ENCODE results near the gene NUP210L.

The NUP210L gene

DNA sequence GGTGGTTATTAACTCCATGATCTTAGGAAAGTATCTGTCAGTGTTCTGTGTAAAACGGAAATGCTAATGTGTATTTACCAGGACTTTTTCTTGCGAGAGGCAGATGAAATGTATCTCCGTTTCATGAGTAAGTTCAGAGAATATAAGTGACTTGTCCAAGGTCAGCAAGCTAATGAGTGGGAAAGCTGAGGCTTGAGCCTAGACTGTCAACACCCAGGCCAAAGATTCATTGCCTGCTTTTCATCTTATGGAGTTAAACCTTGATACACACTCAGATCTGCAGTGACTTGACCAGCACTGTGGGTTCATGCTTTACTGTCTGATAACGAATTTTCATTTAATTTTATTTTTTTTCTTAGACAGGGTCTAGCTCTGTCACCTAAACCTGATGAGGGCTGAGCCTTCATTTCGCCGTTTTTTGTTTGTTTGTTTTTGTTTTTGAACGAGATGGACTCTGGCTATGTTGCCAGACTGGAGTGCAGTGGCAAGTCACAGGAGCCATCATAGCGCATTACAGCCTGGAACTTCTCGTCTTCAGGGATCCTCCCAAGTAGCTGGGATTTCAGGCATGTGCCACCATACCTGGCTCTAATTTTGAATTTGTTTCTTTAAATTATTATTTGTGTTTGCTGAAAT lies 176.5 kb downstream of the NUP210L start:
- H3K27me3 ChIP-seq (ENCODE audit: insufficient read depth, poor library complexity, severe bottlenecking), result no peaks in the 10 kb centered on the region
- H3K27ac ChIP-seq (replicated peaks), result peak overlapping the region; percentile 86
- TF ChIP-seq GABPA (IDR thresholded peaks at IDR 0.05; ENCODE audit: low read depth) (no peak), POLR2AphosphoS5 (IDR thresholded peaks at IDR 0.05; ENCODE audit: low read depth) (no peak), SPI1 (IDR thresholded peaks at IDR 0.05; ENCODE audit: borderline replicate concordance, low read depth) (no peak)
- TF ChIP-seq, protein P1, sequence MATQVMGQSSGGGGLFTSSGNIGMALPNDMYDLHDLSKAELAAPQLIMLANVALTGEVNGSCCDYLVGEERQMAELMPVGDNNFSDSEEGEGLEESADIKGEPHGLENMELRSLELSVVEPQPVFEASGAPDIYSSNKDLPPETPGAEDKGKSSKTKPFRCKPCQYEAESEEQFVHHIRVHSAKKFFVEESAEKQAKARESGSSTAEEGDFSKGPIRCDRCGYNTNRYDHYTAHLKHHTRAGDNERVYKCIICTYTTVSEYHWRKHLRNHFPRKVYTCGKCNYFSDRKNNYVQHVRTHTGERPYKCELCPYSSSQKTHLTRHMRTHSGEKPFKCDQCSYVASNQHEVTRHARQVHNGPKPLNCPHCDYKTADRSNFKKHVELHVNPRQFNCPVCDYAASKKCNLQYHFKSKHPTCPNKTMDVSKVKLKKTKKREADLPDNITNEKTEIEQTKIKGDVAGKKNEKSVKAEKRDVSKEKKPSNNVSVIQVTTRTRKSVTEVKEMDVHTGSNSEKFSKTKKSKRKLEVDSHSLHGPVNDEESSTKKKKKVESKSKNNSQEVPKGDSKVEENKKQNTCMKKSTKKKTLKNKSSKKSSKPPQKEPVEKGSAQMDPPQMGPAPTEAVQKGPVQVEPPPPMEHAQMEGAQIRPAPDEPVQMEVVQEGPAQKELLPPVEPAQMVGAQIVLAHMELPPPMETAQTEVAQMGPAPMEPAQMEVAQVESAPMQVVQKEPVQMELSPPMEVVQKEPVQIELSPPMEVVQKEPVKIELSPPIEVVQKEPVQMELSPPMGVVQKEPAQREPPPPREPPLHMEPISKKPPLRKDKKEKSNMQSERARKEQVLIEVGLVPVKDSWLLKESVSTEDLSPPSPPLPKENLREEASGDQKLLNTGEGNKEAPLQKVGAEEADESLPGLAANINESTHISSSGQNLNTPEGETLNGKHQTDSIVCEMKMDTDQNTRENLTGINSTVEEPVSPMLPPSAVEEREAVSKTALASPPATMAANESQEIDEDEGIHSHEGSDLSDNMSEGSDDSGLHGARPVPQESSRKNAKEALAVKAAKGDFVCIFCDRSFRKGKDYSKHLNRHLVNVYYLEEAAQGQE (IDR thresholded peaks at IDR 0.05; ENCODE audit: insufficient replicate concordance, low read depth), result no peak
- TF ChIP-seq, protein P2, sequence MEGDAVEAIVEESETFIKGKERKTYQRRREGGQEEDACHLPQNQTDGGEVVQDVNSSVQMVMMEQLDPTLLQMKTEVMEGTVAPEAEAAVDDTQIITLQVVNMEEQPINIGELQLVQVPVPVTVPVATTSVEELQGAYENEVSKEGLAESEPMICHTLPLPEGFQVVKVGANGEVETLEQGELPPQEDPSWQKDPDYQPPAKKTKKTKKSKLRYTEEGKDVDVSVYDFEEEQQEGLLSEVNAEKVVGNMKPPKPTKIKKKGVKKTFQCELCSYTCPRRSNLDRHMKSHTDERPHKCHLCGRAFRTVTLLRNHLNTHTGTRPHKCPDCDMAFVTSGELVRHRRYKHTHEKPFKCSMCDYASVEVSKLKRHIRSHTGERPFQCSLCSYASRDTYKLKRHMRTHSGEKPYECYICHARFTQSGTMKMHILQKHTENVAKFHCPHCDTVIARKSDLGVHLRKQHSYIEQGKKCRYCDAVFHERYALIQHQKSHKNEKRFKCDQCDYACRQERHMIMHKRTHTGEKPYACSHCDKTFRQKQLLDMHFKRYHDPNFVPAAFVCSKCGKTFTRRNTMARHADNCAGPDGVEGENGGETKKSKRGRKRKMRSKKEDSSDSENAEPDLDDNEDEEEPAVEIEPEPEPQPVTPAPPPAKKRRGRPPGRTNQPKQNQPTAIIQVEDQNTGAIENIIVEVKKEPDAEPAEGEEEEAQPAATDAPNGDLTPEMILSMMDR (IDR thresholded peaks at IDR 0.05; ENCODE audit: insufficient read depth, low read length), result no peak
- no peak for DNase-seq (ENCODE audit: low read depth in 1 of 2, low spot score in 1 of 2)
- peak overlapping the region; percentile 77 for H3K4me3 ChIP-seq (replicated peaks; ENCODE audit: insufficient read depth, low read length)

DNA sequence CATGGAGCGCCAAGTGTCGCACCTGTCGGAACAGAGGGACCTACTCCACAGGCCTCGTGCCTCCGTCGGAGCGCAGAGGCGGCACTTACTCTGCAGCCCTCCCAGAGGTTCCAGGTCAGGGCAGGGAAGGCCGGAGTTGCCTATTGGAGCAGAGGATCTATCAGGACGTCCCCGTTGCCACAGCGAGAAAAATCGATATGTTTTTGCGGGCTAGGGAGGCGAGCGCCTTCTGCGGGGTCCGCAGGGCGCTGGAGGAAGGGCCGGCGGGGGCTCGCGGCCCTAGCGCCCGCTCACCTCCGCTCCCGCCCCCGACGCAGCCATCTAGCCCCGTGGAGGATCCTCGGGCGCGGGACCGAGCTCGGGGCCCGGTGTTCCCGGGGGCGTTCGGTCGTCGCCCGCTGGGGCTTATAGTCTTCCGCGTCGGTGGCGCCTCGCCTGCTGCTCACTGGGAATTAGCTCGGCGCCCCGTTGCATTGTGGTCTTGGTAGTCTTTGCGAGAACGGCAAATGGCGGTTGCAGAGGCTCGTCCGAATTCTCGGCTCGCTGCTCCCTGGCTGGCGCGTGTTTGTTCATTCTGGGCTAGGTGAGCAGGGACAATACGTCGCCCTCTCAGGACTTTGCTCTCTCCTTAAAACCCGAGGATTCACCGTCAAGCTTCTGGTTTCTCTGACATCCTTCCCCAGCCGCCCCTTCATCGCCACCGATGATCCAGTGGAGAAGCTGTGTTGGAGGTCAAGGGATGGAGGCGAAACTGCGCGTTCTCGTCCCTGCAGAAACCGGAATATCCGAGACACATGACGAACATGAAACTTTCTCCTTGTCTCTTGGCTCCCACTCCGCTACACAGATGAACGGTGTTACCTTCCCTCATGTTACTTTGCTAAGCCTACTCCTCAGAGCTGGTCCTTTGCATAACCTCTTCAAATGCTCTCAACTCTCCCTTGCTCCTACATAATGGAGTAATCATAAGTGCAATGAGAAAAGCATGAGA lies 177.3 kb downstream of the NUP210L start, which contains the start of gene JTB:
Gene JTB, minus strand, starts transcription at position 425 of the 991 bp plus-strand sequence. Its CDS starts 422 bp downstream, at position 3.
- Histone ChIP-seq H3K27ac (replicated peaks) (peak within 1 kb of the TSS; percentile 86), H3K27me3 (ENCODE audit: insufficient read depth, poor library complexity, severe bottlenecking) (no peaks in the 10 kb centered on the region), H3K4me3 (replicated peaks; ENCODE audit: insufficient read depth, low read length) (peak within 1 kb of the TSS; percentile 77)
- TF ChIP-seq, protein P1 (IDR thresholded peaks at IDR 0.05; ENCODE audit: insufficient replicate concordance, low read depth), result peak; percentile 60
- TF ChIP-seq SPI1 (IDR thresholded peaks at IDR 0.05; ENCODE audit: borderline replicate concordance, low read depth), result no peak
- TF ChIP-seq GABPA (IDR thresholded peaks at IDR 0.05; ENCODE audit: low read depth), result 0 out of 2 replicates have a peak, but pooled peaks have one; percentile 4
- TF ChIP-seq POLR2AphosphoS5 (IDR thresholded peaks at IDR 0.05; ENCODE audit: low read depth), result peak; percentile 70
- peak; percentile 84 to 91 for DNase-seq (ENCODE audit: low read depth in 1 of 2, low spot score in 1 of 2)

DNA sequence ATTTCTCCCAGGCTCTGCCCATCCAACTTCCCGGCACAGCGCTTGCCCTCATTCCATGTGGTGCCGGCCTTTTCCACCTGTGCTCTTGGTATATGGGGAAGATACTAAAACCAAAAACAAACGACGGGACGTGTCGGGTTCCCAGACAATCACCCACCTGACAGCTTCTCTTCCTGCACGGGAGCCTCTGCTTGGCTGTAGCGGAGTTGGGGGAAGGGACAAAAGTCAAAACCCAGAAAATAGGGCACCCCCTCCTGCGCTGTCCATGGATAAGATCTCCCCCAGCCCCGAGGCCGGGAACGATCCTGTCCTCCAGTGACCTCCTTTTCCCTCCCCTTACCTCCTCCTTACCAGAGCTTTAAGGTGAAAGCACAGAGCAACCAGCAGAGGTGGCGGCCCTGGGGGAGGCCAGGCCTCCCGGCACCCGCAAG lies 178.0 kb downstream of the NUP210L start:
- no peak for DNase-seq (ENCODE audit: low read depth in 1 of 2, low spot score in 1 of 2)
- Histone ChIP-seq H3K27ac (replicated peaks) (peak overlapping the region; percentile 86), H3K4me3 (replicated peaks; ENCODE audit: insufficient read depth, low read length) (peak overlapping the region; percentile 77), H3K27me3 (ENCODE audit: insufficient read depth, poor library complexity, severe bottlenecking) (no peaks in the 10 kb centered on the region)
- TF ChIP-seq POLR2AphosphoS5 (IDR thresholded peaks at IDR 0.05; ENCODE audit: low read depth), result no peak
- TF ChIP-seq SPI1 (IDR thresholded peaks at IDR 0.05; ENCODE audit: borderline replicate concordance, low read depth), result no peak
- TF ChIP-seq, protein P1 (IDR thresholded peaks at IDR 0.05; ENCODE audit: insufficient replicate concordance, low read depth), result no peak
- TF ChIP-seq GABPA (IDR thresholded peaks at IDR 0.05; ENCODE audit: low read depth), result no peak
- TF ChIP-seq, protein P2 (IDR thresholded peaks at IDR 0.05; ENCODE audit: insufficient read depth, low read length), result no peak
